ENCODE results near the gene CSNK2A1.

CSNK2A1 gene

GRCh38 chr20:577167-577791 is 33.7 kb upstream of the CSNK2A1 start:
- no peaks in the 10 kb centered on the region for H3K36me3 ChIP-seq (ENCODE audit: control insufficient read depth in 5 of 5, insufficient read depth in 5 of 5, low read length in 5 of 5)
- no peak overlapping the region for H3K4me3 ChIP-seq (ENCODE audit: low read depth in 1 of 5, low read length in 5 of 5)
- H3K9ac ChIP-seq (ENCODE audit: low read length in 5 of 5), result no peak overlapping the region
- peaks cover 5 to 57% (median 13%) of the 10 kb centered on the region in 5 donors for H3K4me1 ChIP-seq (ENCODE audit: control insufficient read depth in 5 of 5, insufficient read depth in 5 of 5, low read length in 5 of 5)
- peaks cover 0 to 25% (median 4%) of the 10 kb centered on the region in 5 donors for H3K27me3 ChIP-seq (ENCODE audit: control insufficient read depth in 5 of 5, insufficient read depth in 4 of 5, low read length in 5 of 5)
- no peak overlapping the region for H3K27ac ChIP-seq (ENCODE audit: low read depth, low read length)
- H3K9me3 ChIP-seq (ENCODE audit: control insufficient read depth in 5 of 5, low read length in 5 of 5), result no peaks in the 10 kb centered on the region

- Histone ChIP-seq H3K27ac (ENCODE audit: low read depth, low read length) (no peak overlapping the region), H3K4me1 (ENCODE audit: control insufficient read depth in 5 of 5, insufficient read depth in 5 of 5, low read length in 5 of 5) (peaks cover 15 to 66% (median 18%) of the 10 kb centered on the region in 5 donors), H3K9me3 (ENCODE audit: control insufficient read depth in 5 of 5, low read length in 5 of 5) (no peaks in the 10 kb centered on the region), H3K36me3 (ENCODE audit: control insufficient read depth in 5 of 5, insufficient read depth in 5 of 5, low read length in 5 of 5) (no peaks in the 10 kb centered on the region), H3K27me3 (ENCODE audit: control insufficient read depth in 5 of 5, insufficient read depth in 4 of 5, low read length in 5 of 5) (peaks cover 0 to 25% (median 3%) of the 10 kb centered on the region in 5 donors), H3K9ac (ENCODE audit: low read length in 5 of 5) (no peak overlapping the region), H3K4me3 (ENCODE audit: low read depth in 1 of 5, low read length in 5 of 5) (no peak overlapping the region)
Observed at GRCh38 chr20:576156-576555, 32.6 kb upstream of the CSNK2A1 start.

GRCh38 chr20:575230-575629 is 31.6 kb upstream of the CSNK2A1 start:
- H3K9me3 ChIP-seq (ENCODE audit: control insufficient read depth in 5 of 5, low read length in 5 of 5), result no peaks in the 10 kb centered on the region
- H3K4me1 ChIP-seq (ENCODE audit: control insufficient read depth in 5 of 5, insufficient read depth in 5 of 5, low read length in 5 of 5), result peaks cover 16 to 70% (median 18%) of the 10 kb centered on the region in 5 donors
- no peak overlapping the region for H3K4me3 ChIP-seq (ENCODE audit: low read depth in 1 of 5, low read length in 5 of 5)
- no peaks in the 10 kb centered on the region for H3K36me3 ChIP-seq (ENCODE audit: control insufficient read depth in 5 of 5, insufficient read depth in 5 of 5, low read length in 5 of 5)
- no peak overlapping the region for H3K9ac ChIP-seq (ENCODE audit: low read length in 5 of 5)
- peaks cover 0 to 23% (median 3%) of the 10 kb centered on the region in 5 donors for H3K27me3 ChIP-seq (ENCODE audit: control insufficient read depth in 5 of 5, insufficient read depth in 4 of 5, low read length in 5 of 5)
- H3K27ac ChIP-seq (ENCODE audit: low read depth, low read length), result peak overlapping the region; percentile 71

- Histone ChIP-seq H3K4me3 (ENCODE audit: low read depth in 1 of 5, low read length in 5 of 5) (no peak overlapping the region), H3K36me3 (ENCODE audit: control insufficient read depth in 5 of 5, insufficient read depth in 5 of 5, low read length in 5 of 5) (no peaks in the 10 kb centered on the region), H3K4me1 (ENCODE audit: control insufficient read depth in 5 of 5, insufficient read depth in 5 of 5, low read length in 5 of 5) (peaks cover 16 to 72% (median 18%) of the 10 kb centered on the region in 5 donors), H3K9ac (ENCODE audit: low read length in 5 of 5) (peak overlapping the region in 1 of 5 donors; percentile 17), H3K27ac (ENCODE audit: low read depth, low read length) (peak overlapping the region; percentile 71), H3K9me3 (ENCODE audit: control insufficient read depth in 5 of 5, low read length in 5 of 5) (no peaks in the 10 kb centered on the region), H3K27me3 (ENCODE audit: control insufficient read depth in 5 of 5, insufficient read depth in 4 of 5, low read length in 5 of 5) (peaks cover 0 to 22% (median 3%) of the 10 kb centered on the region in 5 donors)
Observed at GRCh38 chr20:574297-574942, 30.8 kb upstream of the CSNK2A1 start.

- Histone ChIP-seq H3K9ac (ENCODE audit: low read length in 5 of 5) (peak overlapping the region in 1 of 5 donors; percentile 17), H3K27ac (ENCODE audit: low read depth, low read length) (peak overlapping the region; percentile 71), H3K4me3 (ENCODE audit: low read depth in 1 of 5, low read length in 5 of 5) (no peak overlapping the region), H3K4me1 (ENCODE audit: control insufficient read depth in 5 of 5, insufficient read depth in 5 of 5, low read length in 5 of 5) (peaks cover 16 to 77% (median 18%) of the 10 kb centered on the region in 5 donors), H3K27me3 (ENCODE audit: control insufficient read depth in 5 of 5, insufficient read depth in 4 of 5, low read length in 5 of 5) (peaks cover 2 to 27% (median 5%) of the 10 kb centered on the region in 5 donors), H3K36me3 (ENCODE audit: control insufficient read depth in 5 of 5, insufficient read depth in 5 of 5, low read length in 5 of 5) (no peaks in the 10 kb centered on the region), H3K9me3 (ENCODE audit: control insufficient read depth in 5 of 5, low read length in 5 of 5) (no peaks in the 10 kb centered on the region)
Observed at GRCh38 chr20:573414-574296, 30.1 kb upstream of the CSNK2A1 start.

GRCh38 chr20:572727-573126 is 29.1 kb upstream of the CSNK2A1 start:
- H3K27me3 ChIP-seq (ENCODE audit: control insufficient read depth in 5 of 5, insufficient read depth in 4 of 5, low read length in 5 of 5), result peaks cover 9 to 31% (median 11%) of the 10 kb centered on the region in 5 donors
- no peak overlapping the region for H3K4me3 ChIP-seq (ENCODE audit: low read depth in 1 of 5, low read length in 5 of 5)
- peaks cover 16 to 81% (median 21%) of the 10 kb centered on the region in 5 donors for H3K4me1 ChIP-seq (ENCODE audit: control insufficient read depth in 5 of 5, insufficient read depth in 5 of 5, low read length in 5 of 5)
- H3K9me3 ChIP-seq (ENCODE audit: control insufficient read depth in 5 of 5, low read length in 5 of 5), result no peaks in the 10 kb centered on the region
- H3K9ac ChIP-seq (ENCODE audit: low read length in 5 of 5), result peak overlapping the region in 1 of 5 donors; percentile 42
- no peaks in the 10 kb centered on the region for H3K36me3 ChIP-seq (ENCODE audit: control insufficient read depth in 5 of 5, insufficient read depth in 5 of 5, low read length in 5 of 5)
- peak overlapping the region; percentile 71 for H3K27ac ChIP-seq (ENCODE audit: low read depth, low read length)

- H3K27me3 ChIP-seq (ENCODE audit: control insufficient read depth in 5 of 5, insufficient read depth in 4 of 5, low read length in 5 of 5), result peaks cover 14 to 39% (median 16%) of the 10 kb centered on the region in 5 donors
- peak overlapping the region in 3 of 5 donors; percentile 29 to 35 (median 30) for H3K4me3 ChIP-seq (ENCODE audit: low read depth in 1 of 5, low read length in 5 of 5)
- H3K4me1 ChIP-seq (ENCODE audit: control insufficient read depth in 5 of 5, insufficient read depth in 5 of 5, low read length in 5 of 5), result peaks cover 13 to 80% (median 26%) of the 10 kb centered on the region in 5 donors
- no peaks in the 10 kb centered on the region for H3K9me3 ChIP-seq (ENCODE audit: control insufficient read depth in 5 of 5, low read length in 5 of 5)
- no peaks in the 10 kb centered on the region for H3K36me3 ChIP-seq (ENCODE audit: control insufficient read depth in 5 of 5, insufficient read depth in 5 of 5, low read length in 5 of 5)
- H3K27ac ChIP-seq (ENCODE audit: low read depth, low read length), result peak overlapping the region; percentile 71
- H3K9ac ChIP-seq (ENCODE audit: low read length in 5 of 5), result peak overlapping the region in 2 of 5 donors; percentile 21 to 23
Observed at GRCh38 chr20:571754-572441, 28.3 kb upstream of the CSNK2A1 start.

GRCh38 chr20:568673-569415 is 25.3 kb upstream of the CSNK2A1 start:
- no peaks in the 10 kb centered on the region for H3K36me3 ChIP-seq (ENCODE audit: control insufficient read depth in 5 of 5, insufficient read depth in 5 of 5, low read length in 5 of 5)
- H3K4me1 ChIP-seq (ENCODE audit: control insufficient read depth in 5 of 5, insufficient read depth in 5 of 5, low read length in 5 of 5), result peaks cover 11 to 52% (median 26%) of the 10 kb centered on the region in 5 donors
- peak overlapping the region in 1 of 5 donors; percentile 15 for H3K4me3 ChIP-seq (ENCODE audit: low read depth in 1 of 5, low read length in 5 of 5)
- no peak overlapping the region for H3K9ac ChIP-seq (ENCODE audit: low read length in 5 of 5)
- H3K9me3 ChIP-seq (ENCODE audit: control insufficient read depth in 5 of 5, low read length in 5 of 5), result no peaks in the 10 kb centered on the region
- peaks cover 14 to 30% (median 17%) of the 10 kb centered on the region in 5 donors for H3K27me3 ChIP-seq (ENCODE audit: control insufficient read depth in 5 of 5, insufficient read depth in 4 of 5, low read length in 5 of 5)
- peak overlapping the region; percentile 37 for H3K27ac ChIP-seq (ENCODE audit: low read depth, low read length)

- no peaks in the 10 kb centered on the region for H3K9me3 ChIP-seq (ENCODE audit: control insufficient read depth in 5 of 5, low read length in 5 of 5)
- no peak overlapping the region for H3K9ac ChIP-seq (ENCODE audit: low read length in 5 of 5)
- peaks cover 6 to 50% (median 26%) of the 10 kb centered on the region in 5 donors for H3K4me1 ChIP-seq (ENCODE audit: control insufficient read depth in 5 of 5, insufficient read depth in 5 of 5, low read length in 5 of 5)
- no peaks in the 10 kb centered on the region for H3K36me3 ChIP-seq (ENCODE audit: control insufficient read depth in 5 of 5, insufficient read depth in 5 of 5, low read length in 5 of 5)
- peaks cover 14 to 23% (median 17%) of the 10 kb centered on the region in 5 donors for H3K27me3 ChIP-seq (ENCODE audit: control insufficient read depth in 5 of 5, insufficient read depth in 4 of 5, low read length in 5 of 5)
- peak overlapping the region; percentile 37 for H3K27ac ChIP-seq (ENCODE audit: low read depth, low read length)
- peak overlapping the region in 1 of 5 donors; percentile 15 for H3K4me3 ChIP-seq (ENCODE audit: low read depth in 1 of 5, low read length in 5 of 5)
Observed at GRCh38 chr20:568097-568652, 24.6 kb upstream of the CSNK2A1 start.

Measured in subcutaneous abdominal adipose tissue (tissue), 5 donors.